Bronchial epithelial cell (primary cell): ENCODE results near the gene ABI3BP. TPM values are rescaled to one million over a fixed set of nuclear protein-coding genes. Genes with fewer than 3 reads are reported as not detected.

ENCODE experiments used
- DNase-seq: peaks from one replicate; pipeline ENCODE4 v3.0.0-alpha.2; 2010; ENCODE audit warnings: low read depth
- FAIRE-seq: peaks from 2 replicates; lab custom pipeline; 2011; peaks lifted over from hg19 to GRCh38; lab: Jason Lieb, UNC
- H3K27me3 ChIP-seq: 2 replicates; pipeline ENCODE4 v1.5.1; 2011; ENCODE audit warnings: low read length; ENCODE audit not compliant: control insufficient read depth, insufficient read depth
- H3K36me3 ChIP-seq: 2 replicates; pipeline ENCODE4 v1.5.1; 2011; ENCODE audit warnings: low read length; ENCODE audit not compliant: control insufficient read depth, insufficient read depth
- H3K4me3 ChIP-seq: 2 replicates; pipeline ENCODE4 v1.5.1; 2011; ENCODE audit warnings: mild to moderate bottlenecking, low read depth, low read length, control low read depth
- CTCF ChIP-seq: IDR thresholded peaks from 2 replicates; pipeline ENCODE4 v1.5.1; 2011; ENCODE audit warnings: mild to moderate bottlenecking, moderate library complexity, low read length, control low read depth, inconsistent platforms; ENCODE audit not compliant: insufficient read depth, severe bottlenecking
- total RNA-seq: library from RNA; depleted of rRNA; stranded (reverse); fragments of >200 nt; gene quantifications from 2 replicates; pipeline ENCODE4 v1.2.1, GENCODE V29; 2014

The ABI3BP gene
- total RNA-seq, 1 donor from 2014 or later: 0.53 TPM

GRCh38 chr3:100972867-100973266 lies 20.4 kb downstream of the ABI3BP start:
- Histone ChIP-seq H3K27me3 (no peaks in the 10 kb centered on the region), H3K36me3 (no peaks in the 10 kb centered on the region), H3K4me3 (no peak overlapping the region)
- TF ChIP-seq CTCF: no peak
- no peak for FAIRE-seq
- peak; percentile 81 for DNase-seq

GRCh38 chr3:100972301-100972844 lies 20.8 kb downstream of the ABI3BP start:
- Histone ChIP-seq H3K4me3 (no peak overlapping the region), H3K36me3 (no peaks in the 10 kb centered on the region), H3K27me3 (no peaks in the 10 kb centered on the region)
- no peak for TF ChIP-seq CTCF
- DNase-seq (no peak), FAIRE-seq (no peak)

- TF ChIP-seq CTCF: no peak
- DNase-seq: no peak
- no peak for FAIRE-seq
- Histone ChIP-seq H3K27me3 (no peaks in the 10 kb centered on the region), H3K36me3 (no peaks in the 10 kb centered on the region), H3K4me3 (no peak overlapping the region)
These were observed 21.4 kb downstream of the ABI3BP start for GRCh38 chr3:100971798-100972197.

GRCh38 chr3:100970477-100970990 lies 22.7 kb downstream of the ABI3BP start:
- Histone ChIP-seq H3K27me3 (no peaks in the 10 kb centered on the region), H3K36me3 (no peaks in the 10 kb centered on the region), H3K4me3 (no peak overlapping the region)
- DNase-seq (no peak), FAIRE-seq (peak; percentile 55)
- no peak for TF ChIP-seq CTCF

GRCh38 chr3:100968932-100969906 lies 24.0 kb downstream of the ABI3BP start:
- no peak for TF ChIP-seq CTCF
- Histone ChIP-seq H3K4me3 (no peak overlapping the region), H3K27me3 (no peaks in the 10 kb centered on the region), H3K36me3 (no peaks in the 10 kb centered on the region)
- FAIRE-seq: no peak
- peak; percentile 12 for DNase-seq
